ENCODE measurements around the gene FRS2.

The FRS2 gene

DNA sequence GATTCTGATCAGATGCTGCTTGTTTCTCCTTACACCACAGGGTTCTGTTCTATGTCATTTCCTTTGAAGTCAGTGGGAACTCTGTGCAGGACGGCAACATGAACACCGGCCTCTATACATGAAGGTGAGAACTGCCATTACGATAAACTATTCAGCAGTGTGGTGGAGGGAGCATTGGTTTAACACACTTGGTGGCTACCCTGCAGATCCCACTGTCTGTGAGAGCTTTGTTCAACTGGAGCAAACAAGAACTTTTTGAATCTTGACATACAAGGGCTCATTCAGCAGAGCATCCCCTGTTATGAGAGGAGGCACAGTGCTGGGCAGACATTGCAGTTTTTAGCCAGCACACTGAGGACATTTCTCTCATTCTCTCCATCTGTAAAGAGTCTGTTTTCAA, 10.7 kb upstream of the FRS2 start:
- Histone ChIP-seq H3K9me3 (ENCODE audit: control insufficient read depth, low read length) (no peaks in the 10 kb centered on the region), H3K4me1 (ENCODE audit: control insufficient read depth, insufficient read depth, low read length) (no peaks in the 10 kb centered on the region), H3K36me3 (ENCODE audit: control insufficient read depth, insufficient read depth, low read length) (no peaks in the 10 kb centered on the region), H3K4me3 (ENCODE audit: insufficient read depth, low read depth, low read length) (no peak overlapping the region), H3K27me3 (ENCODE audit: control insufficient read depth, insufficient read depth, low read length, poor library complexity, severe bottlenecking) (no peaks in the 10 kb centered on the region), H3K27ac (ENCODE audit: insufficient read depth, low read depth, low read length, poor library complexity, severe bottlenecking) (no peak overlapping the region)
- WGBS, 2 experiments = 89 to 93% methylated on average over 3 of the region's 3 CpGs

DNA sequence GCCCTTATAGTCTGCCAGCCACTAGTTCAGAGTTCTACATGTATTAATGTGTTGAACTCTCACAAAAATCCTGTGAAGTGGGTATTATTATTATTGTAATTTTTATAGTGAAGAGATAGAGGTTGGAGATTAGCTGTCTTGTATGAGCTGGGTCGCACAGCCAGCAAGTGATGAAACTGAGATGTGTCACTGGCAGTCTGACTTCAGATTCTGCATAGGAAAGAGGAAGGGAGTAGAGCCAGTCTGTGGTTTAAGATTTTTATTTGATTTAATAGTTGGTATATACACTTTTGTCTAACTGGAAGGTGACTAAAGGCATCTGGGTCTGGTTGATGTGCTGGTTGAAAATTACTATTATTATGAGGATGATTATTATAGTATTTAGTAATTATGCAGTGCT, 5.8 kb upstream of the FRS2 start:
- Histone ChIP-seq H3K4me1 (ENCODE audit: control insufficient read depth, insufficient read depth, low read length) (no peaks in the 10 kb centered on the region), H3K27me3 (ENCODE audit: control insufficient read depth, insufficient read depth, low read length, poor library complexity, severe bottlenecking) (no peaks in the 10 kb centered on the region), H3K27ac (ENCODE audit: insufficient read depth, low read depth, low read length, poor library complexity, severe bottlenecking) (no peak overlapping the region), H3K4me3 (ENCODE audit: insufficient read depth, low read depth, low read length) (no peak overlapping the region), H3K36me3 (ENCODE audit: control insufficient read depth, insufficient read depth, low read length) (no peaks in the 10 kb centered on the region), H3K9me3 (ENCODE audit: control insufficient read depth, low read length) (no peaks in the 10 kb centered on the region)
- 91 to 92% methylated on average over 1 of the region's 1 CpG for WGBS, 2 experiments

DNA sequence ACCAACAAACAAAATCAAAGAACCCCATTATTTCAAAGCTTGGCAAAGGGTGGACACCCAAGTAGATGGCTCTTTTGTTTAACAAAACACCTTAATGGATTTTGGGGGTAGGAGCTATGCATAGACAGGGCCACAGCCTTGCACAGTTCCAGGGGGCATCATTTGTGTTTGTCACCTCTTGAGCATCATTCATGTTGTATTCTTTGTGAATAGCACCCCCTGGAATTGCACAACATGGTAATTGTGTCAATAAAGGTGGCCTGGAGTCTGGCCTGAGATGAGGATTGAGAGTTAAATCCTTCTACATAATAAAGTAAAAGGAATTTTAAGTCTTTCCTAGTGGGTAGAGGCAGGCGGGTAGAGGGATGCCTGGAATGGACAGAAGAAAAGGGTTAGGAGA, 3.3 kb upstream of the FRS2 start:
- no peak overlapping the region for H3K4me3 ChIP-seq (ENCODE audit: insufficient read depth, low read depth, low read length)
- no peak overlapping the region for H3K27ac ChIP-seq (ENCODE audit: insufficient read depth, low read depth, low read length, poor library complexity, severe bottlenecking)
- no peaks in the 10 kb centered on the region for H3K36me3 ChIP-seq (ENCODE audit: control insufficient read depth, insufficient read depth, low read length)
- WGBS, 2 experiments = 34 to 44% methylated on average over 1 of the region's 1 CpG
- H3K4me1 ChIP-seq (ENCODE audit: control insufficient read depth, insufficient read depth, low read length) = no peaks in the 10 kb centered on the region
- no peaks in the 10 kb centered on the region for H3K27me3 ChIP-seq (ENCODE audit: control insufficient read depth, insufficient read depth, low read length, poor library complexity, severe bottlenecking)
- H3K9me3 ChIP-seq (ENCODE audit: control insufficient read depth, low read length) = no peaks in the 10 kb centered on the region

DNA sequence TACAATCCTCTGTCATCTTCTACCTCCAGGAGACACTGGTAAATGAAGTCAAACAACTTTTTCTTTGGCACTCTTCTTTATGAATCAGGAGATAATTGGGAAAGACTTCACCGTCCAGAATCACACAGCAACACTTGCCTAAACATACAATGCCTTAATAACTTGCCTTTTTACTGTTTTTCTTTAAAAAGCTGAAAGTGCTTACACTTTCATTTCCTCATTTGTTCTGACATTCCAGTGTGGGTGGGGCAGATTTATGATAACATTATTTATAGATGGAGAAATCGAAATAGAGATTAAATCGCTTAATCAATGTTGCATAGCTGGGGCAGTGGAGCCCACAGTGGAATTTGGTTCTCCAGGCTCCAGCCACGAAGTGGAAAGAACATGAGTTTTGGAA, 2.8 kb upstream of the FRS2 start:
- Histone ChIP-seq H3K4me3 (ENCODE audit: insufficient read depth, low read depth, low read length) (no peak overlapping the region), H3K36me3 (ENCODE audit: control insufficient read depth, insufficient read depth, low read length) (no peaks in the 10 kb centered on the region), H3K27me3 (ENCODE audit: control insufficient read depth, insufficient read depth, low read length, poor library complexity, severe bottlenecking) (no peaks in the 10 kb centered on the region), H3K27ac (ENCODE audit: insufficient read depth, low read depth, low read length, poor library complexity, severe bottlenecking) (no peak overlapping the region), H3K9me3 (ENCODE audit: control insufficient read depth, low read length) (no peaks in the 10 kb centered on the region), H3K4me1 (ENCODE audit: control insufficient read depth, insufficient read depth, low read length) (peaks cover 4% of the 10 kb centered on the region)
- 87 to 93% methylated on average over 4 of the region's 4 CpGs for WGBS, 2 experiments

DNA sequence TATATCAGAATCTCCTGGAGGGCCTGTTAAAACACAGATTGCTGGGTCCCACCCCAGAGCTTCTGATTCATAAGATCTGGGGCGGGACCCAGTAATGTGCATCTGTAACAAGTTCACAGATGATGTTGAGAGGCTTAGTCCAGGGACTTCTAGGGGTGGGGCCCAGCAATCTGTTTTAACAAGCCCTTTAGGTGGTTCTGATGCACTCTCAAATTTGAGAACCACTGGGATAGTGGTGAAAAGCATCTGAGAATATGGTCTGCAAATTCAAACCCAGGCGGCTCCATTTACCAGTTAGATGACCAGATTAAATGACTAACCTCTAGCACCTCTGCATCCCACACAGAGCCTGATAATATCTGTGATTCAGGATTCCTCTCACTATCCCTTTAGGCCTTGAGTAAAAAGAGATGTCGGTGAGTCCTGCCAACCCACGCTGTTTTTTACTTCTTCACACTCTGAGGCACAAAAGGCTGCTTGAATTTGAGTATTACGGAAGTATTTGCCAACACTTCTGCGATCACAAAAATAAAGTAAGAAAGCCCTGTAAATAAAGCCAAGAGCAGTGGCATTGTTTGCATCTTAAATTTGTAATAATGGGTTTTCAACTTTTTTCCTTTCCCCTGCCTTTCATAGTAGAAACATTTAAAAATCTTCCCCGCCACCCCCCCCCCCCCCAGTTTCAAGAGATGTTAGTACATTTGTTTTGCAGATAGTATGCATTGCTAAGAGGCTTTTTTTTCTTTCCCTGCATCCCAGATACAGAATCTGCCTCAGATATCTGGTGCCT, 1.8 kb upstream of the FRS2 start:
- H3K27ac ChIP-seq (ENCODE audit: insufficient read depth, low read depth, low read length, poor library complexity, severe bottlenecking) = no peak overlapping the region
- H3K36me3 ChIP-seq (ENCODE audit: control insufficient read depth, insufficient read depth, low read length) = no peaks in the 10 kb centered on the region
- H3K4me1 ChIP-seq (ENCODE audit: control insufficient read depth, insufficient read depth, low read length) = peaks cover 5% of the 10 kb centered on the region
- no peaks in the 10 kb centered on the region for H3K9me3 ChIP-seq (ENCODE audit: control insufficient read depth, low read length)
- H3K27me3 ChIP-seq (ENCODE audit: control insufficient read depth, insufficient read depth, low read length, poor library complexity, severe bottlenecking) = no peaks in the 10 kb centered on the region
- H3K4me3 ChIP-seq (ENCODE audit: insufficient read depth, low read depth, low read length) = no peak overlapping the region
- WGBS, 2 experiments = 91% methylated on average over 5 to 6 of the region's 7 CpGs

DNA sequence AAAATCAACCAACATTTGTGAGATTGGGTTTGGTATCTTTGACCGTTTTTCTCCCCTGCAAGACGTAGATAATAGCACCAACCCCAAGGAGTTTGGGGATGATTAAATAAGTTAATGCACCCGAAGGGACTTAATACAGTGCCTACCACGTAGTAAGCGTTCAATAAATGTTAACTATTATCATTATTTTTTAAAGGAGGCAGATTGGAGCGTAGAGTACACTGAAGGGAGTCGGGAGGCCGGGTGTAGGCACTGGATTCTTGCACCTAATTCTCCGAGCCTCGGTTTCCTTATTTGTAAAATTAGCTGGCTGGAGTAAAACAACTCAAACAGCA, 367 bp upstream of the FRS2 start:
- Histone ChIP-seq H3K27ac (ENCODE audit: insufficient read depth, low read depth, low read length, poor library complexity, severe bottlenecking) (no peak overlapping the region), H3K4me3 (ENCODE audit: insufficient read depth, low read depth, low read length) (peak overlapping the region; percentile 95), H3K36me3 (ENCODE audit: control insufficient read depth, insufficient read depth, low read length) (no peaks in the 10 kb centered on the region), H3K4me1 (ENCODE audit: control insufficient read depth, insufficient read depth, low read length) (peaks cover 13% of the 10 kb centered on the region), H3K9me3 (ENCODE audit: control insufficient read depth, low read length) (no peaks in the 10 kb centered on the region), H3K27me3 (ENCODE audit: control insufficient read depth, insufficient read depth, low read length, poor library complexity, severe bottlenecking) (no peaks in the 10 kb centered on the region)
- WGBS, 2 experiments = 47 to 56% methylated on average over 6 to 10 of the region's 10 CpGs

DNA sequence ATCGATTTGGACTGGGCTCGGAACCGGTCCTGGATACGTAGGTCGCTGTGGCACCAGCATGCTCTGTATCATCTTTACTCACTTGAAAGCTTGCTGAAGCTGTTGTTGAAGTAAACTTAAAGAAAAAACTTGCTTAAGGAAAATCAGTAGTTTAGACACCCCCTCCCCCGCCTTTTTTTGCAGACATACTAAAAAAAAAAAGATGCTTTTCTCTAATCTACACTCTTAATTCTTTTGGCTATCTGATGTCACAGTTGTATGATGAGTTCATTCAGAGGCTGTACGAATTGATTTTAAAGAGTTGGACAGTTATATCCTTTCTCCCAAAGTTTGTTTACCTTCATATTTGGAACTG, 865 bp downstream of the FRS2 start:
- Histone ChIP-seq H3K9me3 (ENCODE audit: control insufficient read depth, low read length) (no peaks in the 10 kb centered on the region), H3K27me3 (ENCODE audit: control insufficient read depth, insufficient read depth, low read length, poor library complexity, severe bottlenecking) (no peaks in the 10 kb centered on the region), H3K36me3 (ENCODE audit: control insufficient read depth, insufficient read depth, low read length) (no peaks in the 10 kb centered on the region), H3K27ac (ENCODE audit: insufficient read depth, low read depth, low read length, poor library complexity, severe bottlenecking) (peak overlapping the region; percentile 91), H3K4me1 (ENCODE audit: control insufficient read depth, insufficient read depth, low read length) (peaks cover 21% of the 10 kb centered on the region), H3K4me3 (ENCODE audit: insufficient read depth, low read depth, low read length) (peak overlapping the region; percentile 95)
- WGBS, 2 experiments = 1 to 7% methylated on average over 5 to 7 of the region's 7 CpGs

DNA sequence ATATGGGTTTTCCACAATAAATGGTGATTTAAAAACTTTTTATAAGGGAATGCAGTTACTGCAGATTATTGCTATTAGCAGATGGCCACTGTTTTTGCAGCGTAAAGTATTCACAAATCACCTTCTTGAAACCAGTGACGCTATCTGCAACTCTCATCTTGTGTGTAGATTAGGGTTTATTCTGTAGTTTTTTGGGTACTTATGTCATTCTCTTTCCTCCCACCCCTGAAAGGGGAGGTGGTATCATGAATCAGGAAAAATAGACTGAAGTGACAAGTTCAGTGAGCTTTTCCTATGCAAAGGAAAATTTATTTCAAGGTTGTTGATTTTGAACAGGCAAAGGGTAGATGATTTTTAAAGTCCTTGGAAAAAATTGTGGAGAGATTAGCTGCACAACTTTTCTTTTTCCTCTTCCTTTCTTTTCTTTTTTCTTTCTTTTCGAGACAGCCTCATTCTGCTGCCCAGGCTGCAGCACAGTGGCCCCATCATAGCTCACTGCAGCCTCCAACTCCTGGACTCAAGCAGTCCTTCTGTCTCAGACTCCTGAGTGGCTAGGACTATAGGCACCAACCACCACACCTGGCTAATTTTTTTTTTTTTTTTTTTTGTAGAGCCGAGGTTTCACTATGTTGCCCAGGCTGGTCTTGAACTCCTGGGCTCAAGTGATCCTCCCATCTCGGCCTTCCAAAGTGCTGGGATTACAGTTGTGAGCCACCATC, 1.6 kb downstream of the FRS2 start:
- H3K4me3 ChIP-seq (ENCODE audit: insufficient read depth, low read depth, low read length) = peak overlapping the region; percentile 95
- no peaks in the 10 kb centered on the region for H3K9me3 ChIP-seq (ENCODE audit: control insufficient read depth, low read length)
- H3K27ac ChIP-seq (ENCODE audit: insufficient read depth, low read depth, low read length, poor library complexity, severe bottlenecking) = no peak overlapping the region
- H3K4me1 ChIP-seq (ENCODE audit: control insufficient read depth, insufficient read depth, low read length) = peaks cover 25% of the 10 kb centered on the region
- H3K27me3 ChIP-seq (ENCODE audit: control insufficient read depth, insufficient read depth, low read length, poor library complexity, severe bottlenecking) = no peaks in the 10 kb centered on the region
- 83 to 89% methylated on average over 3 to 5 of the region's 5 CpGs for WGBS, 2 experiments
- H3K36me3 ChIP-seq (ENCODE audit: control insufficient read depth, insufficient read depth, low read length) = no peaks in the 10 kb centered on the region

DNA sequence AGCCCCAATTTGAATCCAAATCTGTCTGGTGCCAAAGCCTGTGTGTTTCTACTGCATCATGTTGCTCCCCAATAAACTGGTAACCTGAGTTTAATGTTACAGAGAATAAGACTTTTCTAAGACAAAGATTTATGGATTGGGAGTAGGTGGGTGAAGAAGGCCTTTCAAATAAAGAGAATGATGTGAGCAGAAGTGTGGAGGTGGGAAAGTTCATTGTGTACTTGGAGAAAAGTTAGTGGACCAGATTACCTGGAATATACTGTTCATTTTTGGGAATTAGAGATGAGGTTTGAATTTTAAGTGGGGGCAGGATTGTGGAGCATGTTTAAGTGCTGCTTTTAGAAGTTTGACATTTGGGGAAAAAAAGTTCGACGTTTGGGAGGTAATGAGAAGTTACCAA, 3.1 kb downstream of the FRS2 start:
- Histone ChIP-seq H3K9me3 (ENCODE audit: control insufficient read depth, low read length) (no peaks in the 10 kb centered on the region), H3K4me3 (ENCODE audit: insufficient read depth, low read depth, low read length) (no peak overlapping the region), H3K27ac (ENCODE audit: insufficient read depth, low read depth, low read length, poor library complexity, severe bottlenecking) (no peak overlapping the region), H3K4me1 (ENCODE audit: control insufficient read depth, insufficient read depth, low read length) (peaks cover 25% of the 10 kb centered on the region), H3K36me3 (ENCODE audit: control insufficient read depth, insufficient read depth, low read length) (no peaks in the 10 kb centered on the region), H3K27me3 (ENCODE audit: control insufficient read depth, insufficient read depth, low read length, poor library complexity, severe bottlenecking) (no peaks in the 10 kb centered on the region)
- WGBS, 2 experiments = 94 to 95% methylated on average over 2 of the region's 2 CpGs

DNA sequence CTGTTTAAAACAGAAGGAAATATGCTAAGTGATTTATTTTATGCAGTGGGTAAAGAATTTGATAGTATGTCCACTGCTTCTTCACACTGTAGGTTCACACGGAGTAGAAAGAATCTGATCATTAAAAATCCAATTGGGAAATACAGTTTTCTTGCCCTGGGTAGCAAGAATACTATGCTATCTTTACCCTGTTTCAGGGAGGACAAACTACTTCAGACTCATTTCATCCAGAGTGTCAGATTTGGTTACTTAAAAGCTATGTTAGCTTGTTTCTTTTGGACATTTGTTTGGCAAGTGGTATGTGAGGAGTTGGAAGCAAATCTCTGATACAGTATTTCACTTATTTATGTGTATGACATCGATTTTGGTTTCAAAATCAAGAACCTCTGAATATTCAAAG, 4.3 kb downstream of the FRS2 start:
- Histone ChIP-seq H3K27ac (ENCODE audit: insufficient read depth, low read depth, low read length, poor library complexity, severe bottlenecking) (peak overlapping the region; percentile 42), H3K36me3 (ENCODE audit: control insufficient read depth, insufficient read depth, low read length) (no peaks in the 10 kb centered on the region), H3K4me3 (ENCODE audit: insufficient read depth, low read depth, low read length) (no peak overlapping the region), H3K4me1 (ENCODE audit: control insufficient read depth, insufficient read depth, low read length) (peaks cover 25% of the 10 kb centered on the region), H3K9me3 (ENCODE audit: control insufficient read depth, low read length) (no peaks in the 10 kb centered on the region), H3K27me3 (ENCODE audit: control insufficient read depth, insufficient read depth, low read length, poor library complexity, severe bottlenecking) (no peaks in the 10 kb centered on the region)
- 79 to 100% methylated on average over 1 of the region's 2 CpGs for WGBS, 2 experiments

Data from ectodermal cell (in vitro differentiated cells).